ENCODE results near the gene CDK1. TPM values are rescaled to one million over a fixed set of nuclear protein-coding genes. Genes with fewer than 3 reads are reported as not detected.

CDK1 gene
- total RNA-seq, 1 experiment from 2014 or later = 98.9 TPM

GRCh38 chr10:60794953-60795352, 16.7 kb downstream of the CDK1 start (continued):
- no peak for TF ChIP-seq ATF2 (CRISPR knock-in tag; IDR thresholded peaks at IDR 0.05; ENCODE audit: borderline replicate concordance, low read depth)
- TF ChIP-seq PREB (CRISPR knock-in tag; IDR thresholded peaks at IDR 0.05; ENCODE audit: borderline replicate concordance) = no peak

- no peak overlapping the region for H3K27ac Mint-ChIP-seq
- peaks cover 50% of the 10 kb centered on the region for H3K36me3 Mint-ChIP-seq
- H3K4me1 Mint-ChIP-seq = no peaks in the 10 kb centered on the region
- DNase-seq (ENCODE audit: low spot score) = no peak
- no peaks in the 10 kb centered on the region for H3K27me3 Mint-ChIP-seq (ENCODE audit: low read depth)
- CTCF ChIA-PET = no interaction called here
- POLR2A ChIA-PET = no interaction called here
- H3K9me3 Mint-ChIP-seq = no peaks in the 10 kb centered on the region
- H3K4me3 Mint-ChIP-seq = no peak overlapping the region
- no peak for TF ChIP-seq USF2 (CRISPR knock-in tag; IDR thresholded peaks at IDR 0.05)
- no peak for TF ChIP-seq MXD4 (CRISPR knock-in tag; IDR thresholded peaks at IDR 0.05; ENCODE audit: borderline replicate concordance)
- TF ChIP-seq FOXJ3 (CRISPR knock-in tag; IDR thresholded peaks at IDR 0.05; ENCODE audit: borderline replicate concordance) = no peak
- no peak for TF ChIP-seq ESRRA (CRISPR knock-in tag; IDR thresholded peaks at IDR 0.05; ENCODE audit: borderline replicate concordance)
- TF ChIP-seq ERG (CRISPR knock-in tag; IDR thresholded peaks at IDR 0.05) = no peak
- TF ChIP-seq NFE2L1 (CRISPR knock-in tag; IDR thresholded peaks at IDR 0.05) = no peak
- no peak for TF ChIP-seq AFF4 (CRISPR knock-in tag; IDR thresholded peaks at IDR 0.05; ENCODE audit: borderline replicate concordance)
- no peak for TF ChIP-seq TEAD1 (CRISPR knock-in tag; IDR thresholded peaks at IDR 0.05)
- ATAC-seq = no peak
Observed at GRCh38 chr10:60795465-60796202, 17.4 kb downstream of the CDK1 start.

GRCh38 chr10:60796481-60796880, 18.2 kb downstream of the CDK1 start:
- CTCF ChIA-PET = no interaction called here

More at GRCh38 chr10:60796481-60796880, 18.2 kb downstream of the CDK1 start:
- no peak overlapping the region for H3K4me3 Mint-ChIP-seq
- no peaks in the 10 kb centered on the region for H3K9me3 Mint-ChIP-seq
- no peaks in the 10 kb centered on the region for H3K4me1 Mint-ChIP-seq
- TF ChIP-seq CBFB (CRISPR knock-in tag; IDR thresholded peaks at IDR 0.05; ENCODE audit: low read depth) (no peak), ERG (CRISPR knock-in tag; IDR thresholded peaks at IDR 0.05) (no peak), ATF1 (CRISPR knock-in tag; IDR thresholded peaks at IDR 0.05) (no peak), MLX (CRISPR knock-in tag; IDR thresholded peaks at IDR 0.05) (no peak), ZNF396 (CRISPR knock-in tag; IDR thresholded peaks at IDR 0.05; ENCODE audit: borderline replicate concordance) (no peak), ETV6 (CRISPR knock-in tag; IDR thresholded peaks at IDR 0.05) (no peak), ZNF317 (CRISPR knock-in tag; IDR thresholded peaks at IDR 0.05; ENCODE audit: borderline replicate concordance, low read depth) (no peak), FOXK1 (CRISPR knock-in tag; IDR thresholded peaks at IDR 0.05) (no peak)
- H3K36me3 Mint-ChIP-seq = peaks cover 41% of the 10 kb centered on the region
- POLR2A ChIA-PET = interaction anchor here (1.4 kb wide), 1 partner anchor 18 kb away, joined by 3 read pairs; the partner anchor contains the start of gene CDK1
- no peak for ATAC-seq
- no peaks in the 10 kb centered on the region for H3K27me3 Mint-ChIP-seq (ENCODE audit: low read depth)
- peak overlapping the region; percentile 48 for H3K27ac Mint-ChIP-seq
- DNase-seq (ENCODE audit: low spot score) = no peak

Data from WTC11 (cell line).